NCI-H2107 (cell line): ENCODE measurements around the gene NTNG2.

Source experiments
- DNase-seq: peaks from one replicate; lab custom pipeline; 2025; lab: John Stamatoyannopoulos, UW

NTNG2 gene

DNA sequence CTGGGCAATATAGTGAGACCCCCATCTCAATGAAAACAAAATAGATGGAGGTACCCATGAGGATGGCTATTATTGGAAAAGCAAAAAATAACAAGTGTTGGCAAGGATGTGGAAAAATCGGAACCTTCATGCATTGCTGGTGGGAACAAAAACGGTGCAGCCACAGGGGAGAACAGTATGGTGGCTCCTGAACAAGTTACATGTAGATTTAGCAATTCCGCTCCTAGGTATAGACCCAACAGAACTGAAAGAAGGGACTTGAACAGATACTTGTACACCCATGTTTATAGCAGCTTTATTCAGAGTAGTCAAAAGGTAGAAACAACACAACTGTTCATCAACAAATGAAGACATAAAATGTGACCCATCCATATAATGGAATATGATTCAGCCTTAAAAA is 43.0 kb downstream of the NTNG2 start:
- no peak for DNase-seq

DNA sequence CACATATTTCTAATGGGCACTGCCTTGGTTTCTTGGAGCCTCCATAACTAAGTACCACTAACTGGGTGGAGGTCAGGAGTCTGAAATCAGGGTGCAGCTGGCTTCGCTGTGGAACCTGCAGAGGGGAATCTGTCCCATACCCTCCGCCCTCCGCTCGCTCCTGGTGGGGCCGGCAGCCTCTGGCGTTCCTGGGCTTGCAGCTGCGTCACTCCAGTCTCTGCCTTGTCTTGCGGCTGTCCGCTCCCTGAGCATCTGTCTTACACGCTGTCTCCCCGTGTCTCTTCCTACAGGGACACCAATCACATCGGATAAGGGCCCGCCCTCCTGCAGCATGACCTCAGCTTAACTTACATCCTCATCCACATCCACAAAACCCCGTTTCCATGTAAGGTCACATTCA is 45.4 kb downstream of the NTNG2 start:
- no peak for DNase-seq

DNA sequence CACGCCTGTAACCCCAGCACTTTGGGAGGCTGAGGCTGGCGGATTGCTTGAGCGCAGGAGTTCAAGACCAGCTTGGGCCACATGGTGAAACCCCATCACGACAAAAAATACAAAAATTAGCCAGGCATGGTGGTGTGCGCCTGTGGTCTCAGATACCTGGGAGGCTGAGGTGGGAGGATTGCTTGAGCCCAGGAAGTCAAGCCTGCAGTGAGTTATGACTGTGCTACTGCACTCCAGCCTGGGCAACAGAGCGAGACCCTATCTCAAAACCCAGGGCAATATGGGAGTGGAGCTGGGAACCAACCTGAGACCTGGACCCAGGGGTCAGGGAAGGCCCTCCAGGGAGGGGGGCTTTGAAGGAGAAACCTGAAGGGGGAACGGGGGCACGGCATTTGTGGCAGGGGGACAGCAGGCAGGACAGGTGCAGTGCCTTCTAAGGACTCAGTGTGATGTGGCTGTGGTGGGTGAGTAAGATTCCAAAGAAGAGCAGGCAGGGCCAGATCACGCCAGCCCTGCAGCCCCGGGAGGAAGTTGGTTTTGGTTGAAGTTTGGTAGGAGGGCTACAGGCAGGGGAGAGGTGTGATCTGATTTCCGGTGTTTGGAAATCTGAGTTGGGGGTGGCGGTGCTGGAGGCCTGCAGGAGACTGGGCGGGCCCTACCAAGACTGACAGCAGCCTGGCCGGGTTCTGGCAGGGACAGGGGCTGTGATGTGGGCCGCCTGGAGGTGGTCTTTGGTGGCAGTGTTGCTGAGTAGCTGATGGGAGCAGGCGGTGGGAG is 46.2 kb downstream of the NTNG2 start:
- DNase-seq, result no peak

GRCh38 chr9:132209228-132209627 is 47.4 kb downstream of the NTNG2 start:
- DNase-seq, result no peak

GRCh38 chr9:132210472-132211145 is 48.8 kb downstream of the NTNG2 start:
- no peak for DNase-seq

DNA sequence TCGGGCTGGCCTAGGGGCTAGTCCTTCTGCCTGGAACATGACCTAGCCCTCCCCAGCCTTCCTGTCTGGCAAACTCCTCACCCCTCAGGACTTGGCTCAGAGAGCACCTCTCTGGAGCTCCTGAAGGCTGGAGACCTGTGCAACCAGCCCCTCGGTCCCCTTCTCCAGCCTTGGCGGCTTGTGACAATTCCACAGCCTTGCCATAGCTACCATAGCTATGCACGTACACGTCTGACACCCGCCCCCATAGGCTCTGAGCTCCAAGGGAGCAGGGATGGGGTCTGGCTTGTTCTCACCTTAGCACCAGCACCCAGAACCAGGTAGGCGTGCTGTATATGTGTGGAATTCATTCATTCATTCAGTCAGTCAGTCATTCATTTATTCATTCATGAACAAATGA is 49.7 kb downstream of the NTNG2 start:
- no peak for DNase-seq

GRCh38 chr9:132214027-132214622 is 52.3 kb downstream of the NTNG2 start:
- peak; percentile 82 for DNase-seq

- no peak for DNase-seq
Measured at GRCh38 chr9:132216861-132217619, 55.2 kb downstream of the NTNG2 start.

DNA sequence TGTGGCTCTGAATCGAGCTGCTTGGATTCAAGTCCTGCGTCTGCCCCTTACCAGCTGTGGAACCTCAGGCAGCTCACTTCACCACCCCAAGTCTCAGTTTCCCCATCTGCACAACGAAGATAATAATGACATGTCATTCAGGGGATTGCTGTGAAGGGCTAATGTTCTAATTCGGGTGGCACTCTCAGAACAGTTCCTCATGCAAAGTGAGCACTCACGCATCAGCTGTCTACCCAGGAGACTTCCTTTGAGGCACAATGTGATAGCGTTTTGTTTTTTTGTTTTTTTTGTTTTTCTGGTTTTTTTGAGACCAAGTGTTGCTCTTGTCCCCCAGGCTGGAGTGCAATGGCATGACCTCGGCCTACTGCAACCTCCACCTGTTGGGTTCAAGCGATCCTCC is 56.4 kb downstream of the NTNG2 start:
- DNase-seq, result no peak

GRCh38 chr9:132221941-132222340 is 60.1 kb downstream of the NTNG2 start:
- no peak for DNase-seq

- no peak for DNase-seq
Measured at GRCh38 chr9:132224645-132225044, 62.8 kb downstream of the NTNG2 start.

GRCh38 chr9:132226571-132227430 is 64.9 kb downstream of the NTNG2 start:
- no peak for DNase-seq

- no peak for DNase-seq
Measured at GRCh38 chr9:132228062-132228461, 66.2 kb downstream of the NTNG2 start.

GRCh38 chr9:132230605-132231004 is 68.7 kb downstream of the NTNG2 start:
- no peak for DNase-seq

DNA sequence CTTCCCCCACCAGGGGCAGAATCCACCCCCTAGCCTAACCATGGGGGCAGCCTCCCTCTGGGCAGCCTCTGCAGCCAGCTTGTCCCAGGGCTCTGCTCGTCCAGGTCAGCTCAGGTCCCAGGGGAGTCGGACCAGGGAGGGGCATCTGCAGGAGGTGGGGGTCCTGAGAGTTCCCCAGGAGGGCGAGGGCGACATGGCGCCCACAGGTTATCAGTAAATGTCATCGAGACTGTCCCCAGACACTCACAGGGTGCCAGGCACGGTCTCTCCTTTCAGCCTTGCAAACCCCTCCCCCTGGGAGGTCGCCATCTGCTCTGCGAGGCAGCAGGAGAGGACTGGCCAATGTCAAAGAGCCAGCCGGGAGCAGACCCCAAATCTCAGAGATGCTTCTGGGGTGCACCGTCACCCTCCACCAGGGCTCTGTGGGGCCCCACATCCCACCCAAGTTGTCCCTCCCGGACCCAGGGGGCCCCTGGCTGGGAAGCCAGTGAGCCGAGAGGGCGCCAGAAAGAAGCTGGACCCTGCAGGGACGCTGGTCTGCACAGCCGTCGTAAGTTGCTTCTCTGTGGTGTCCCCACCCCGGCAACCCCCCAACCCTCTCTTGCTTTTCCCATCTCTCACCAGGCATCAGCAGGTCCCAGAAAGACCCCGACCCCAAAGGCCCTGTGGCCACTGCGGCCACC is 69.3 kb downstream of the NTNG2 start:
- no peak for DNase-seq

DNA sequence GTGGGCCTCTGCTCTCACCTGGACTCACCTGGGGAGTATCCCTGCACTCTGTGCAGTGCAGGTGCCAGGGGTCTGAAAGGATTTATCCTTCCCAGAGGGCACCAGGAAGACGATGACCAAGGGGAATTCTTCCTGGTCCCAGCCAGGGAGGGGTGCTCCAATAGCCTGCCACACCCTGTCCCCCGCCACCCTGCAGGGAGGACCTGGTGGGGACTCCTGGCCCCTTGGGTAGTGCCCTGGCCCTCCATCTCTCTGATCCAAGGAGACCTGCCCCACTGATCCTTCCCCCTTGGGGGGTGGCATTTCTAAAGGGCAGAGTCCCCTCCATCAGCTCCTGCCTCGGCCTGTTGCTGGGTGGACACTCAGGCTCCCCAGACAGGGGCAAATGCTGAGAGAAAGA is 70.7 kb downstream of the NTNG2 start:
- DNase-seq, result no peak

- DNase-seq, result no peak
Measured at GRCh38 chr9:132233138-132233537, 71.3 kb downstream of the NTNG2 start.

- DNase-seq, result no peak
Measured at GRCh38 chr9:132234535-132234934, 72.7 kb downstream of the NTNG2 start.

DNA sequence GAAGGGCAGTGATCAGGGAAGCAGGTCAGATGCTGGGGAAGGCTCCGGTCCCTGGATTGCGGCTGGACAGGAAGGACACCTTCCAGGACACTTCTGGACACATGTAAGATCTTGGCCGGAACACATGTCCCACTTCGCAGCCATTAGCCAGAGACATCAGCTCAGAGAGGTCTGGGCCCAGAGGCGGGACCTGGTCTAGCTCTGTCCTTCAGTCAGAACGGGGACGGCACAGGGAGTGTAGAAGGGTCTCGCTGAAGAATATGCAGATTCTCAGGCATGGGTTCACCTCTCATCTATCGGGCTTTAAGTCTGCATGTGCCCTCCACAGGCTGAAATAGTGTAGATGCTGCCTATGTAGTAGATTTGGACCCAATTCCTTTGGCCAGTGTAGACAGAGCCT is 73.3 kb downstream of the NTNG2 start:
- DNase-seq, result no peak

- DNase-seq, result peak; percentile 65
Measured at GRCh38 chr9:132235894-132236661, 74.2 kb downstream of the NTNG2 start.
